CD4-positive, alpha-beta T cell treated with Interleukin-6 for 4 hours (primary cell): ENCODE data around the gene MAP2K5.

Experiments used
- DNase-seq: peaks from one replicate; pipeline ENCODE4 v3.0.0-alpha.2; 2020; ENCODE audit warnings: mixed read lengths

MAP2K5 gene

GRCh38 chr15:67788986-67789385 lies 246.5 kb downstream of the MAP2K5 start:
- DNase-seq, result no peak

GRCh38 chr15:67790610-67791319 lies 248.3 kb downstream of the MAP2K5 start:
- DNase-seq, result no peak

- DNase-seq, result no peak
Observed at GRCh38 chr15:67792250-67792942, 249.9 kb downstream of the MAP2K5 start.

- DNase-seq, result no peak
Observed at GRCh38 chr15:67794832-67795574, 252.5 kb downstream of the MAP2K5 start.

GRCh38 chr15:67796196-67797127 lies 254.0 kb downstream of the MAP2K5 start:
- DNase-seq, result no peak

- DNase-seq, result no peak
Observed at GRCh38 chr15:67799801-67800205, 257.3 kb downstream of the MAP2K5 start.

GRCh38 chr15:67801142-67801541 lies 258.6 kb downstream of the MAP2K5 start:
- no peak for DNase-seq

GRCh38 chr15:67801926-67802914 lies 259.7 kb downstream of the MAP2K5 start:
- DNase-seq, result no peak

- no peak for DNase-seq
Observed at GRCh38 chr15:67803299-67803698, 260.8 kb downstream of the MAP2K5 start.

- DNase-seq, result no peak
Observed at GRCh38 chr15:67803996-67804843, 261.7 kb downstream of the MAP2K5 start.

GRCh38 chr15:67805008-67805665 lies 262.6 kb downstream of the MAP2K5 start:
- no peak for DNase-seq

GRCh38 chr15:67805666-67806516 lies 263.4 kb downstream of the MAP2K5 start:
- DNase-seq, result no peak

GRCh38 chr15:67806536-67806935 lies 264.0 kb downstream of the MAP2K5 start:
- DNase-seq, result no peak

- no peak for DNase-seq
Observed at GRCh38 chr15:67807141-67807540, 264.6 kb downstream of the MAP2K5 start.

- no peak for DNase-seq
Observed at GRCh38 chr15:67807836-67808235, 265.3 kb downstream of the MAP2K5 start.

- no peak for DNase-seq
Observed at GRCh38 chr15:67808821-67809220, 266.3 kb downstream of the MAP2K5 start.

- no peak for DNase-seq
Observed at GRCh38 chr15:67809441-67809840, 266.9 kb downstream of the MAP2K5 start.

GRCh38 chr15:67809866-67810265 lies 267.4 kb downstream of the MAP2K5 start:
- no peak for DNase-seq

- DNase-seq, result no peak
Observed at GRCh38 chr15:67812241-67812644, 269.7 kb downstream of the MAP2K5 start.
